ENCODE measurements around the gene ZBTB20.

ZBTB20 gene

DNA sequence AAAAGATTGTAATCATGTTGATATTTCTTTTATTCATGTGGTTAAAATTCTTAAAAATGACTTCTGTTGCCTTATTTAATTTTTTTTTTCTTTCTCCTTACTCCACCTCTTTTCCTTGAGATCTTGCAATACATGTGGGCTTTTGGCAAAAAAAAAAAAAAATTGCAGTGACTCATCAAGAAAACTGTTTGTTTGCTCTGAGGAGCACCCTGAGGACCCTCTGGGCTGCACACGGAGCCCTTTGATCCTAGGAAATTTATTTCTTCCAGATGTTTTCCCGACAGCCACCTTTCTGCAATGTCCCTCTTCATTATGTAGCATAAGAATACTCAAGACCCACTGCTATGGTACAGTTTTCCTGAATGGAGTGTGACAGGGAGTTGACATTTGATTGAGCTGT lies 371.7 kb downstream of the ZBTB20 start:
- no peaks in the 10 kb centered on the region for H3K4me1 ChIP-seq (ENCODE audit: control insufficient read depth, insufficient read depth, low read length)
- no CpG with 5 or more reads among the region's 2 CpGs for WGBS (ENCODE audit: insufficient coverage, insufficient read length)
- H3K27ac ChIP-seq (ENCODE audit: low read length): no peak overlapping the region
- no peaks in the 10 kb centered on the region for H3K27me3 ChIP-seq (ENCODE audit: control insufficient read depth, insufficient read depth, low read length)
- no peaks in the 10 kb centered on the region for H3K36me3 ChIP-seq (ENCODE audit: control insufficient read depth, insufficient read depth, low read length)
- H3K9me3 ChIP-seq (ENCODE audit: control insufficient read depth, insufficient read depth, low read length): no peaks in the 10 kb centered on the region
- H3K4me3 ChIP-seq (ENCODE audit: low read length): no peak overlapping the region
- no peak for DNase-seq (ENCODE audit: low read depth, low spot score)

DNA sequence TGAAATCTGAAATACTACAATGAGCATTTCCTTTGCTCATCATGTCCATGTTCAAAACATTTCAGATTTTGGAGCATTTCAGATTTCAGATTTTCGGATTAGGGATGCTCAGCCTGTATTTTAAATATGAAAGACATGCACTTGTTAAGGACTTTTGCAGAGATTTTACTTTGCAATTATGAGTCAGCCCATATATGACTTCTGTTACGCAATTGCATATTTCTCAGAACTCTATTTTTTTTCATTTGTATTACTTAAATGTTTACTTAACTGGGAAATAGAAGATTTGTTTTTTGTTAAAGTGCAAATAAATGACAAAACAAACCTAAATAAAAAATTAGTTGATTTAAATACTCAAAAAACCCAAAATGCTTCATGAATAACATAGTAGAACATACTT lies 376.2 kb downstream of the ZBTB20 start:
- Histone ChIP-seq H3K4me1 (ENCODE audit: control insufficient read depth, insufficient read depth, low read length) (no peaks in the 10 kb centered on the region), H3K27ac (ENCODE audit: low read length) (no peak overlapping the region), H3K9me3 (ENCODE audit: control insufficient read depth, insufficient read depth, low read length) (no peaks in the 10 kb centered on the region), H3K36me3 (ENCODE audit: control insufficient read depth, insufficient read depth, low read length) (no peaks in the 10 kb centered on the region), H3K4me3 (ENCODE audit: low read length) (no peak overlapping the region), H3K27me3 (ENCODE audit: control insufficient read depth, insufficient read depth, low read length) (no peaks in the 10 kb centered on the region)
- WGBS (ENCODE audit: insufficient coverage, insufficient read length): no CpG with 5 or more reads among the region's 2 CpGs
- no peak for DNase-seq (ENCODE audit: low read depth, low spot score)

DNA sequence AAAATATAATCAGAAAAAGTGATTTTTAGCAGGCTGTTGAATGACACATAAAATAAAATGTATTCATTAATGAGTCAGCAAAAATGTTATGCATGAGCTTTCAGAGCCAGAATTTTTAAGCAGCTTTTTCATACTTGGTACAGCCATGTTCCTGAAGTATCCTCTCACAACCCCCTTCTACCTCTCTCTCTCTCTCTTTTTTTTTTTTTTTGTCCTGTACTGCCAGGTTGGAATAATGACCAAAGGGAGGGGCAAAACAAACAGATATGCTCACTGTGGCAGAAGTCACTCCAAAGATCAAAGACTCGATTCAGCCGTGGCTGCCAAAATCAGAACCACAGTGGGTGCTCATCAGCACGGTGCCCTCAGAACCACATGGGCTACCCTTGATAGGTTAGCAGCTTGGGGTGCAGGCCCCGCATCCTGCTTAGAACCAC lies 383.0 kb downstream of the ZBTB20 start:
- Histone ChIP-seq H3K9me3 (ENCODE audit: control insufficient read depth, insufficient read depth, low read length) (no peaks in the 10 kb centered on the region), H3K27ac (ENCODE audit: low read length) (no peak overlapping the region), H3K4me3 (ENCODE audit: low read length) (no peak overlapping the region), H3K36me3 (ENCODE audit: control insufficient read depth, insufficient read depth, low read length) (no peaks in the 10 kb centered on the region), H3K27me3 (ENCODE audit: control insufficient read depth, insufficient read depth, low read length) (no peaks in the 10 kb centered on the region), H3K4me1 (ENCODE audit: control insufficient read depth, insufficient read depth, low read length) (no peaks in the 10 kb centered on the region)
- DNase-seq (ENCODE audit: low read depth, low spot score): no peak
- no CpG with 5 or more reads among the region's 4 CpGs for WGBS (ENCODE audit: insufficient coverage, insufficient read length)

DNA sequence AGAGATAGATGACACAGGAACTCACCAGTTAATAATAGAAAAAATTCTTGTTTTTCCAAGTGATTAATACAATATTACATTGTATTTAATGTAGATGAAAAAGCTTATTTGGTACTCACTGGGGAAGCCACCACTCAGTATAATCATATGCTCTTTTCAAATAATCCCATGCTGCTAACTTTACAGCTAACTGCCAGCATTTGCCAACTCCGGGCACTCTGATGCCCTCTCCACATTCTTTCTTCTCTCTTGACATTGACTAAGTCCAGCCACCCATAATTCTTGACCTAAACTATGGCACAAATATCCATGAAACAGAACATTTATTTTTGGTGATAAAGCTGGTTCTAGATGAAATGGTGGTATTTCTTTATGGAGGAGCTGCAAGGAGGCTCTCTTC lies 384.9 kb downstream of the ZBTB20 start:
- no peaks in the 10 kb centered on the region for H3K9me3 ChIP-seq (ENCODE audit: control insufficient read depth, insufficient read depth, low read length)
- WGBS (ENCODE audit: insufficient coverage, insufficient read length): no CpG with 5 or more reads among the region's 1 CpG
- H3K4me3 ChIP-seq (ENCODE audit: low read length): no peak overlapping the region
- no peaks in the 10 kb centered on the region for H3K4me1 ChIP-seq (ENCODE audit: control insufficient read depth, insufficient read depth, low read length)
- H3K27ac ChIP-seq (ENCODE audit: low read length): no peak overlapping the region
- no peaks in the 10 kb centered on the region for H3K27me3 ChIP-seq (ENCODE audit: control insufficient read depth, insufficient read depth, low read length)
- DNase-seq (ENCODE audit: low read depth, low spot score): no peak
- H3K36me3 ChIP-seq (ENCODE audit: control insufficient read depth, insufficient read depth, low read length): no peaks in the 10 kb centered on the region

DNA sequence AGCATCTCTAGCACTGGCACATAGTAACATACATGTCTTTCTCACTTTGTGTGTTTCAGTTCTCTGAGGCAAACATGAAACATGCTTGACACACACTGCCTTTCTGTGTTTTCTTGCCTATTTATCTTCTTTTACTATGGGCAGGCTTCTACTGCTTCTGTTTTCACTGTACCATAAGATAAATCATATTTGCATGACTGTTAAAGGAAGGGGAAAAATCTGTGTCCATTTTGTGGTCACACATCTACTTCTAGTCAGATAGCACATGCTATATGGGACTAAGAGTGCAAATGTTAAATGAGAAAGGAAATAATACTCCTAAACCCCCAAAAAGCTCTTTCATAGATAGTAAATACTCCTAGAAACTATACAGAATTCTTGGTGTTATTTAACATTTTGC lies 386.4 kb downstream of the ZBTB20 start:
- Histone ChIP-seq H3K9me3 (ENCODE audit: control insufficient read depth, insufficient read depth, low read length) (no peaks in the 10 kb centered on the region), H3K36me3 (ENCODE audit: control insufficient read depth, insufficient read depth, low read length) (no peaks in the 10 kb centered on the region), H3K27ac (ENCODE audit: low read length) (no peak overlapping the region), H3K4me3 (ENCODE audit: low read length) (no peak overlapping the region), H3K27me3 (ENCODE audit: control insufficient read depth, insufficient read depth, low read length) (no peaks in the 10 kb centered on the region), H3K4me1 (ENCODE audit: control insufficient read depth, insufficient read depth, low read length) (no peaks in the 10 kb centered on the region)
- no peak for DNase-seq (ENCODE audit: low read depth, low spot score)

DNA sequence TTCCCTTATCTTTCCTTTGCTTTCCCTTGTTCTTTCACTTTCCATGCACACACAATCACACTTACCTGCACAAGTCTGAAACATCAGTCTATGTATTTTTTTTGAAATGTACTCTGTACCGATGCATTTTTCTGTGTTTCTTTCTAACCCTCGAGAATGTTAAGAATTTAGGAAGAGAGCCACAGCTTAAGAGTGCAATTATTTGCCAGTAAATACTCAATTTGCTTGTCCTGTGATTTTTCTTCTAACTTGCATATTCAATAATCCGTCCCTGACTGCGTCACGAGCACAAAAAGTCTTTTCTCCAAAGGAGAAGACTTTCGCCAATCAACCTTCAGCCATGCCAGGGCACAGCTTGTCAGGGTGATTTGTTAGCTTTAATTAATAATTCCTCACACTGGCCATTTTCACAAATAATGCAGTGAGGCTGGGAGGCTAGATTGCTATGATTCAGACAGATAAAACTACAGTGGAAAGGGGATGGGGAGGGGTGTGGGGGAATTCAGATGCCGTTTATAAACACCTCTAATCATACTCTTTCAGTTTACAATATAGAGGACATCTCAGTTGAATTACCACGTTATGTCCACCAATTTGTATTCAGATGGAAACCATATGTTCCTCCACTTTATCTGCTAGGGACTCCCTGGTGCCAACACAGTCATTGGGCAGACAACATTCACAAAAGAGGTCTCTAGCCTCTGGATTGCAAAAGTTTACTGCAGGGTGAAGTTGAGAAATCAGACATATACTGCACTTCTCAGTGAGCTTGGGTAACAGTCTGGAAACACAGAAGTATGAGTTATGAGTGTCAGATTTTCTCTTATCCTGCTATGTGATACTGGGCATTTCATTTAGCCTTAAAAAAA lies 388.0 kb downstream of the ZBTB20 start:
- Histone ChIP-seq H3K9me3 (ENCODE audit: control insufficient read depth, insufficient read depth, low read length) (no peaks in the 10 kb centered on the region), H3K27me3 (ENCODE audit: control insufficient read depth, insufficient read depth, low read length) (no peaks in the 10 kb centered on the region), H3K36me3 (ENCODE audit: control insufficient read depth, insufficient read depth, low read length) (no peaks in the 10 kb centered on the region), H3K4me3 (ENCODE audit: low read length) (no peak overlapping the region), H3K4me1 (ENCODE audit: control insufficient read depth, insufficient read depth, low read length) (no peaks in the 10 kb centered on the region), H3K27ac (ENCODE audit: low read length) (no peak overlapping the region)
- no CpG with 5 or more reads among the region's 8 CpGs for WGBS (ENCODE audit: insufficient coverage, insufficient read length)
- no peak for DNase-seq (ENCODE audit: low read depth, low spot score)

DNA sequence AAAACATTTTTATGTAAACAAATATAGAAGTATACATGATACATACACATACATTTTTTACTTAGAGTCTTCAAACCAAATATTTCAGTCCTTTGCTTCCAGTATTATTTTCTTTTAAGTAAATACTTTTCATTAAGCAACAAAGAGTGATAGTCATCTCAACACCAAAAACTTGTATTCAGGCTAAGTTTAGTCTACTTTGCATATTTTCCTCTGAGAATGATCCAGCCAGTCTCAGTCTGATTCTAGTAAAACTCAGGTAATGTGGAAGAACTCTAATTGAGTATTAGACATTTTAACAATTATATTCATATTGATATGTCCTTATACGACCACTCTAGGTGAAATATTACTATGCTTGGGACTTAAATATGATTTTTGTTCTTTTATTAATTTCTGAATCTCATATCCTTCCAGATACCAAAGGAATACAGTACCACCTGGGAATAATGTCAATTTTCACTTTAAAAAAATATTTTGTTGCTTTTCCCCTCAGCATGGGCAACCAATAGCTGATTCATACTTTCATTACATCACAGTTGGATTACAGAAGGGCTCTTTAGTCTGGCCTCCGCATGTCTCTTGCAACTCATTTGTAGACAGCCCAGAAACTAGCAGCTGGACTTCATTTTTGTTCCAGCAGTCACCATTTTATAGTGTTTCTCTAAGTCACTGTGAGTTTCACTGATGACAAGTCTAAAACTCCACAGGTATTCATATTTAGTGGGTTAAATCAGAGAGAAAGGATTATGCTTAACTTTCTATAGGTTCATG lies 390.4 kb downstream of the ZBTB20 start:
- Histone ChIP-seq H3K27me3 (ENCODE audit: control insufficient read depth, insufficient read depth, low read length) (no peaks in the 10 kb centered on the region), H3K27ac (ENCODE audit: low read length) (no peak overlapping the region), H3K4me3 (ENCODE audit: low read length) (no peak overlapping the region), H3K36me3 (ENCODE audit: control insufficient read depth, insufficient read depth, low read length) (no peaks in the 10 kb centered on the region), H3K4me1 (ENCODE audit: control insufficient read depth, insufficient read depth, low read length) (no peaks in the 10 kb centered on the region), H3K9me3 (ENCODE audit: control insufficient read depth, insufficient read depth, low read length) (no peaks in the 10 kb centered on the region)
- DNase-seq (ENCODE audit: low read depth, low spot score): no peak
- WGBS (ENCODE audit: insufficient coverage, insufficient read length): no CpG with 5 or more reads among the region's 2 CpGs

DNA sequence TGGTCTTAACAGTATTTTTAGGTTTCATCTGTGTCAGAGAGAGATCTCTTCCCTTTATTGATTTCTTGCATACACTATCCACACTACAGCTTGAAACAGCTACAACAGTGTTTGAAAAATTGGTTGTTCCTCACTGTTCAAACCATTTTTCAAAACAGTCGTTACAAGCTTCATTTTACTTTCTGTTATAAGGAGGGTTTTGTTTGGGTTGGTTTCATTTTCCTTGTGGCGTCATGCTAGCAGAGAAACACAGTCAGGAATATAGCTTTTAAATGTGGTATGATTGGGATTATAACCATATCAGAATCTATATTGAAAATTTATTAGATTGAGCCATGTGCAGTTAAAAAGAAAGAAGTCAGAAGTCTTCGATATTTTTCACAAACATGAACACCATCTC lies 400.6 kb downstream of the ZBTB20 start:
- no peaks in the 10 kb centered on the region for H3K36me3 ChIP-seq (ENCODE audit: control insufficient read depth, insufficient read depth, low read length)
- no peak overlapping the region for H3K4me3 ChIP-seq (ENCODE audit: low read length)
- no peaks in the 10 kb centered on the region for H3K27me3 ChIP-seq (ENCODE audit: control insufficient read depth, insufficient read depth, low read length)
- no peak for DNase-seq (ENCODE audit: low read depth, low spot score)
- H3K4me1 ChIP-seq (ENCODE audit: control insufficient read depth, insufficient read depth, low read length): no peaks in the 10 kb centered on the region
- WGBS (ENCODE audit: insufficient coverage, insufficient read length): no CpG with 5 or more reads among the region's 3 CpGs
- no peak overlapping the region for H3K27ac ChIP-seq (ENCODE audit: low read length)
- no peaks in the 10 kb centered on the region for H3K9me3 ChIP-seq (ENCODE audit: control insufficient read depth, insufficient read depth, low read length)

DNA sequence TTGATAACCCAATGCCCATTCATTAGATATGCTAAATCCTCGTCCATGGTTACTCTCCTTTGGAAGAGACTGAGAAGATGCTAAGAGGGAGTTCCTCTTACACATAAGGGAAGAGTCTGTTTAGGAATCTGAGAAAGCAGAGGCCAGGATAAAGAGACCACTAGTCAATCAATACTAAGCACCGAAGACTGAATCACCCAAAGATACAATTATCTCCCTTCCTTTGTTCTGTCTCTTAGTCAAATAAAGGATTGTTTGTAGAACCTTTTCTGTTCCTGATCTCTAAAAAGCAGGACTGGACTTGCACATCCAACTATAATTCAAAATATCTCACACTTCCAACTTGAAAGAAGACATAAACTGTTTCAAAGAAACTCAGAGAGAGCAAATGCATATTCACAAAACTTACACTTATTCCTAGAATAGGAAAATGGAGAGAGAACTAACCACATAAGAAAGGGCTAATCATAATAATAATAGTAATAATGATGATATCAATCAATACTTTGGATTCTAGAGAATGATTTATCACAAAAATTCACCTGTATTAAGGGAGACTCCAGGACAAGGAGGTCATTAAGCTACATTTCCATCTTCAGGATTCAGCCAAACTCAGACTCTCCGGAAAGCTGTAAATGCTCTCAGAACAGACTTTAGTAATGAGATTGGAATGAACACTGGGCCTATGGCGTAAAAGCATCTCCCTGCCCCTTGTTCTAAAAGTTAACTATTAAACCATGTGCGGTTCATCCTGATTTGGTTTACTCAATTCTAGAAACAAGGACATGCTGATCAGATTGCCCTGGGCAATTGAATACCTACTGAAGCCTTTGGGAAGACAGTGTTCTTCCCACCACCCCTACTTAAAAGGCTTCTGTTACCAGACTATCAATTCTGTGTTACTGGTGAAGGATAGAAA lies 401.5 kb downstream of the ZBTB20 start:
- no CpG with 5 or more reads among the region's 5 CpGs for WGBS (ENCODE audit: insufficient coverage, insufficient read length)
- no peaks in the 10 kb centered on the region for H3K9me3 ChIP-seq (ENCODE audit: control insufficient read depth, insufficient read depth, low read length)
- no peak overlapping the region for H3K27ac ChIP-seq (ENCODE audit: low read length)
- no peaks in the 10 kb centered on the region for H3K4me1 ChIP-seq (ENCODE audit: control insufficient read depth, insufficient read depth, low read length)
- no peaks in the 10 kb centered on the region for H3K36me3 ChIP-seq (ENCODE audit: control insufficient read depth, insufficient read depth, low read length)
- H3K27me3 ChIP-seq (ENCODE audit: control insufficient read depth, insufficient read depth, low read length): no peaks in the 10 kb centered on the region
- DNase-seq (ENCODE audit: low read depth, low spot score): no peak
- H3K4me3 ChIP-seq (ENCODE audit: low read length): no peak overlapping the region

DNA sequence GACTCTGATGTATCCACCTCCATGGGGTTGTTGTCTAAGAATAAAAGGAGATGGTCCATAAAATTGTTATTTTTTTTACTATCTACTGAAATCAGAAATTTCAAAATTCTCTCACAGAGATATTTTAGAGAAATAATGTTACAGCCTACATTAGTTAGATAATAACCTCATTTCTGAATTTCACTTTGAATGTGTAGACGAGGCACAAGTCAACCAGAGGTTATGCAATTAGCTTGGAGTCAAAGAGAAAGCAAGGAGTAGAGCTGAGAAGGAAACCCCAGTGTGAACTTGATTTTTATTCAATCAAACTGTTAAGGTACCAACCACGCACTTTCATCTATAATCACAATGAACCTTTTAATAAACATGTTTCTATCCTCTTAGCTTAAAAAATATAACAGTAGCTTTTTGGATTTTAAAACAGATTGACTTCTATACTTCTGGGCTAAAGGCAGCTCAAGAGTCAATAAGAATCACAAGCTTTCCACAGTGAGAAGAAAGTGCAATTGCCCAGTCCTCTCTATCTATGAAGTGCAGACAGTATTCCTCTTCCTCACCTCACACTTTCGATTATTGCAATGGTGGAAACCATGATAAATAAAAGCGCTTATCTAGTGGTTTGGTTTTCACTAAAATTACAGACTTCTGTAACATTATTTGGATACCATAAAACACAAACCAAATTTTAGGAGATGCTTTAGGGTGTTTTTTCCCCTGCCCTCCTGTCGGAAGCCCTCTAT lies 403.2 kb downstream of the ZBTB20 start:
- DNase-seq (ENCODE audit: low read depth, low spot score): no peak
- H3K4me1 ChIP-seq (ENCODE audit: control insufficient read depth, insufficient read depth, low read length): no peaks in the 10 kb centered on the region
- H3K27ac ChIP-seq (ENCODE audit: low read length): no peak overlapping the region
- no peaks in the 10 kb centered on the region for H3K27me3 ChIP-seq (ENCODE audit: control insufficient read depth, insufficient read depth, low read length)
- no peak overlapping the region for H3K4me3 ChIP-seq (ENCODE audit: low read length)
- H3K9me3 ChIP-seq (ENCODE audit: control insufficient read depth, insufficient read depth, low read length): no peaks in the 10 kb centered on the region
- no peaks in the 10 kb centered on the region for H3K36me3 ChIP-seq (ENCODE audit: control insufficient read depth, insufficient read depth, low read length)
- 100% methylated on average over 1 of the region's 5 CpGs for WGBS (ENCODE audit: insufficient coverage, insufficient read length)
